Measurements from ENCODE around the gene CGB3.
"Not testable (repeated sequence)": the region's sequence is repeated elsewhere in the genome, so short reads cannot be mapped to it uniquely, and the experiment has no call there.

DNA sequence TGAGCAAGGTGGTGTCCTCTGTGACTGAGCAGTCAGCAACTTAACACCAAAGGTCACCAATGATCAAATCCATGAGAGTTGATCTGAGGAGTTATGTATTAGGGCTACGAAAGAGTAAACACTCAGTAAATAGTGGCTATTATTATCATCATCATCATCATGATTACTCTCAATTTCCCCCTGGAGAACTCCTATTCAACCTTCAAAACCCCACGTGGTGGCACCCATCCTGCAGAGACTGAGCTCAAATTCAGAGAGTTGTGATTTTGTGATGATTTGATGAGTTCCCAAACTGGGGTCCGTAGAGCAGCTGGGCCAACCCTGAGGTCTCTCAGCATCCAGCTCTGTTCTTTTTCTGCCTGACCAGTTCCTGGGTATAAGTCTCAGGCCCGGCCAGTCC lies 25.7 kb upstream of the CGB3 start:
- not testable (repeated sequence) for TF ChIP-seq REST (IDR thresholded peaks at IDR 0.05; ENCODE audit: insufficient read depth in 1 of 2, low read depth in 2 of 2, low read length in 1 of 2); CTCF (IDR thresholded peaks at IDR 0.05); POLR2AphosphoS5 (IDR thresholded peaks at IDR 0.05; ENCODE audit: low read depth, low read length); TCF7L2 (IDR thresholded peaks at IDR 0.05; ENCODE audit: low read depth, low read length)

Data from Panc1 (cell line).